GM12892 (cell line): ENCODE measurements around the gene ME3.

Experiments used
- DNase-seq: peaks from one replicate; pipeline ENCODE4 v3.0.0; 2011; ENCODE audit not compliant: insufficient read length
- FAIRE-seq: peaks from 2 replicates; lab custom pipeline; 2011; peaks lifted over from hg19 to GRCh38; lab: Jason Lieb, UNC
- POLR2A ChIP-seq: IDR thresholded peaks from 2 replicates; pipeline ENCODE4 v1.6.1; 2011; ENCODE audit warnings: low read depth, low read length, control low read depth
- POLR2AphosphoS5 ChIP-seq: IDR thresholded peaks from 2 replicates; pipeline ENCODE4 v1.6.1; 2011; ENCODE audit warnings: low read depth, low read length, control low read depth
- TAF1 ChIP-seq: IDR thresholded peaks from 2 replicates; pipeline ENCODE4 v1.6.1; 2011; ENCODE audit warnings: low read depth, mild to moderate bottlenecking, control low read depth, low read length, borderline replicate concordance

Gene ME3

DNA sequence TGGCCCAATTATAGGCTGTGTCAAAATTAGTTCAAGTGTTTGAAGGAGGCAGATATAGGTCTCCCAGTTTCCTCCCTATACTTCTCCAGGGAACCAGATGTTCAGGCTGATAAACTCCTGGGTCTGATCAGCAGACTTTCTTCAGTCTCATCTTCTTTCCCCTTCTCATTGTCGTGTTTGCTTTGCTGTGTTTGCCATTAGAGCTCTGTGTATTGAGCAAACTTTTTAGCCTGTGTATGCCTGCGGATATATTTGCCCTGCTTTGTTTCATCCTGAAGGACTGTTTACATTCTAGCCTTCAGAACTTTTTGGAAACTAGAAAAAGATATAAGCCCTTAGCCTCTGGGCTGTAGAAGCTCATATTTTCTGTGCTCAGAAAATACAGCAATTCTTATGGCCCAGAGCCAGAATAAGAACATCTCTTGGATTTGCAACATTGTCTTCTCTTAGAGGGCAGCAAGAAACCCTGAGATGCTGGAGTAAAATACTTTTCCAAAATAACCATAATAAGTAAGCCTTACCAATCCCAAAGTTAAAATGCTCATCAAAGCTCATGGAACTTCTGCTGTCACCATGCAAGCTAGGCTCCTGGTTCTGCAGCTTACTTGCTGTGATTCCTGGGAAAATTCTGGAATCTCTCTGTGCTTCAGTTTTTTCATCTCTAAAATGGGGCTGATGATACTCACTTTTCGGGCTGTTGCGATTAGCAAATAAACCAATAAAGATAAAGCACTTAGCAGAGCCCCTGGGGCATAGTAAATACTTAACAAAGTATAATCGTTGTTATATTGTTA, 34.1 kb upstream of the ME3 start:
- no peak for TF ChIP-seq POLR2AphosphoS5
- TF ChIP-seq POLR2A, result no peak
- no peak for TF ChIP-seq TAF1
- DNase-seq, result no peak
- no peak for FAIRE-seq

DNA sequence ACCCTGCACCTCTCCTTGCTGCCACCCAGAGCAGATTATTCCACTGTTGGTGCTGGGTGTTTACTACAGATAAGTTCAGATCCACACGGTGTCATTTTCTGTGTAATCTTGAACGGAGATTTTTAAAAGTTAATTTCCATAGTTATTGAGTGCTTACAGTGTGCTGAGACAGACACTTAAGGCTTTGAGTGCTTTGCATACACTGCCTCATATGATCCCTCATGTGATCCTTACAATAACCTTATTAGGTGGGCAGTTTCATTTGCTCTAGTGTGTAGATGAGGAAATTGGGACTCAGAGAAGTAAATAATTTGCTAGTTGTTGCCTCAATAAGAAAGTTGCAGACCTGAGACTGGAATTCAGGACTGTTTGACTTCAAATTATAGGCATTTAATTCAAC, 32.3 kb upstream of the ME3 start:
- no peak for DNase-seq
- no peak for FAIRE-seq

DNA sequence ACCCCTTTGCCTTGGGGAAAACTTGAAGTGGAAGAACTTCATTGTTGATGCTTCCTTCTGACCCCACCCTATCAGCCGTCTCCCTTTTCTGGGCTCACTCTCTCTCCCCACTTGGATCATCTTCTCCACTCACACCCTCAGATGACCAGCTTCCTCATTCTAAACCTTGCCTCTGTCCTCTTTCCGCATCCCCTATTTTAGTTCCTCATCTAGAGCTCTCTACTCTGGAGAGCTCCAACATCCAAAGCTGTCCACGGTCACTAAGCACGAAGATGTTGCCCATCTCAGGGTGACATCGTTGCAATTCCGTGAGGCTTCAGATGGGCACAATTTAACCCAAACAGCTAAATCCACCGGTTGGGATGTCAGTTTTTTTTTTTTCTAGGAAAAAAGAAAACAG, 31.6 kb upstream of the ME3 start:
- no peak for DNase-seq
- TF ChIP-seq POLR2AphosphoS5, result no peak
- no peak for TF ChIP-seq POLR2A
- TF ChIP-seq TAF1, result no peak
- no peak for FAIRE-seq

More for the DNA sequence above, 32.3 kb upstream of the ME3 start:
- TF ChIP-seq POLR2A (no peak), POLR2AphosphoS5 (no peak), TAF1 (no peak)

DNA sequence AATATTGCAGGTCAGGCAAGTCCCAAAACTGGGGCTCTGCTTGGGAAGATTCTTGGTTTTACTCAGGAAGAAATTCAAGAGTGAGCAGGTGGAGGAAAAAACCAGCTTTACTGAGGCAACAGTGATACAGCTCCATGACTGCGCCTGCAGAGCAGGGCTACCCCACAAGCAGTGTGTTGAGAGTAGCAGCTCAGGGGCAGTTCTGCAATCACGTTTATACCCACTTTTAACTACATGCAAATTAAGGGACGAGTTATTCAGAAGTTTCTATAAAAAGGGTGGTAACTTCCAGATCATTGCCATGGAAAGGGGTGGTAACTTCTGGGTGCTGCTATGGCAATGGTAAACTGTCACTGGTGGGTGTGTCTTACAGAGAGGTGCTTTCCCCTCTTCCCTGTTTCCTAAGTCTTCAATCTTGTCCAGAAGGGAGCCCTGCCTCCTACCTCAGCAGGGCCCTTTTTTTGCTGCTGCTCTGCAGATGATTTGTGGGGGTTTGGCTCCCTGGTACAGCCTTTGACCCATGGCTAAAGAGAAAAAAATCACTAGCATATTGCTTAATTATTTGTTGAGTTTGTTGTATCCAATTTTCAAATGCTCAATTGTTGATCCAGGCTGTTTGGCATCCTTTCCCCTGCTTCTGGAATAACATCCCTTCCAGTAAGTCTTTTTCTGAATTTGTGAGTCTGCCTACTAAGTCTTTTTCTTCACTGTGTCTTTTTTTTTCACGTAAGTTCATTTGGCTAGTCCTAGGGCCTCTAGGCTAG, 30.0 kb upstream of the ME3 start:
- TF ChIP-seq POLR2AphosphoS5 (no peak), TAF1 (no peak), POLR2A (no peak)
- FAIRE-seq (peak; percentile 33), DNase-seq (no peak)

DNA sequence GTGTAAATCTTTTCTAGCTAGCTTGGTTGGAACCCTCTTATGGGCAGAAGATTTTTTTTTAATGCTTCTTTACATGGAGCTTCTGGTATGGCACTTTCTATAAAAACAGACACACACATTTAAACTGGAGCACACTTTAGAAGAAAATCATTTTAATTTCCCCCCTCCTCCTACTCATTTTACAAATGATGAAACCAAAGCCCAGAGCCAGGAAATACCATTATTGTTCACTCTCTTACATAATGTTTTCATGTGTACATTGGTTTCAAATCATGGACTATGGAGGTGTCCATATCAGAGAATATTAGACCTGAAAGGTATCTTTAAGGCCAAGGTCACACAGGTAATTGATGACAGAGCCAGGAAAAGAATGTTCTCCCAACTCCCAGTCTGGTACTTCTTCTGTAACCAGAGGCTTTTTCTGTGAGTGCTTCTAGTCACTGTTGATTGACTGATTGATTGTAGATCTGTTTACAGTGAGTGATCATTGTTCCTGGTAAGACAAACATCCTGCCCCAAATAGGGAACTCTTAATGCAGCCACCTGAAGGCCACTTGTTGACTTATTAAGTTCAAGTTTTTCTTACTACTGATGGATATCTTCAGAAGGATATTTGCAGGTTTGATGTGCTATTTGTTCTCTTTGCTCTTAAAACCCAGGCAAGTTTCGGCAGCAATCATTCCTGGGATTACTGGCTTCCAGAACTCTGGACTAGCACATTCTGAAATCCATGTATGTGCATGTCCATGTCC, 26.8 kb upstream of the ME3 start:
- no peak for TF ChIP-seq POLR2A
- no peak for TF ChIP-seq POLR2AphosphoS5
- no peak for TF ChIP-seq TAF1
- FAIRE-seq (no peak), DNase-seq (no peak)

DNA sequence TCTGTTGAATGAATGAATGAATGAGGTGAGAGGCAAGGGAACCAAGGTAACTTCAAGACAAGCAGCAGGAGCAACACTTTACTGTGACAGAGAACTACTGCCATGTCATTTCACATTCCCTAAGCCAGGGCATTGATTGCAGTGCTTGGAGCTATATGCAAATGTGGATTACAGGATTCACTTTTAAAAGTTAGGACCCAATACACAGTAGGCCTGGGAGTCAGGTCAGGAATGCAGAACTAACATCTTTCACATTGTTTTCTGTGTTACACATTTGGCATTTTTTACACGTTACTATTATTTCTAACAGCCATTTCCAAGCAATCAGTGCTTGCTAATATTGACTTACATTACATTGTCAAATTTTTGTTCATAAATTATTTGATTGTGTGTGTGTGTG, 26.2 kb upstream of the ME3 start:
- TF ChIP-seq POLR2A (no peak), TAF1 (no peak), POLR2AphosphoS5 (no peak)
- FAIRE-seq (peak; percentile 69), DNase-seq (no peak)

DNA sequence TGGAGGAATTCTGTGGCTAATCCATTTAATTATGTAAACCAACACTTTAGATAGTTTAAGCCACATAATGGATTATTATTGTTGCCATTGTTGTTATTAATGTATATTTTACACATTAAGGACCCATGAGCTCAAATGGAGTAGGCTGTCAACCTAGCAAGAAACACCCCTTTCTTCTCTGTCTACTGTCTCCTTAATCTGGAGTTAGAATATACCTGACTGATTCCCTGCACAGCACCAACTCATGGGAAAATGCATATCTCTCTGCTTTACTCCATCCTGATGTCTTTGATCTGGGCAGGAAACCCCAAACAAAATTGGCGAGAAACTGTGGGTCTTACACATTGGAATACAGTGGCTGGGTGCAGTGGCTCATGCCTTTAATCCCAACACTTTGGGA, 24.0 kb upstream of the ME3 start:
- no peak for FAIRE-seq
- no peak for TF ChIP-seq POLR2AphosphoS5
- no peak for TF ChIP-seq POLR2A
- TF ChIP-seq TAF1, result no peak
- no peak for DNase-seq

DNA sequence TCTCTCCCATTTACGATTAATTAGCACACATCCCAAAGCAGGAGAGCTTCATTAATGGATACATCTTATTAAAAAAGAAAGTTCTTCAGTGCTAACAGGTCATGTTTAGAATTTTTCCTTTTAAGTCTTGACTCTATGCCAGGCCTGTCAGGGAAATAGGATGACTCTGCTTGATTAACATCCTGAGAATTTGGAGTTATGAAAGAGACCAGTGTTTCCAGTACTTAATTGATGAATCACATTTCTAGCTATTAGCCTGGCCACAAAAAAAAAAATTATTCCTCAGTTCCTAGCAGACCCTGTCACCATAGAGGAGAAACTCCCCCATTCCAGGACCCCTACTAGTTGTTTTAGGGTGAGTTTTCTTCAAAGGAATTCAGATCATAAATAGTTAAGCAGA, 23.6 kb upstream of the ME3 start:
- no peak for DNase-seq
- TF ChIP-seq POLR2AphosphoS5 (no peak), POLR2A (no peak), TAF1 (no peak)
- FAIRE-seq, result no peak

DNA sequence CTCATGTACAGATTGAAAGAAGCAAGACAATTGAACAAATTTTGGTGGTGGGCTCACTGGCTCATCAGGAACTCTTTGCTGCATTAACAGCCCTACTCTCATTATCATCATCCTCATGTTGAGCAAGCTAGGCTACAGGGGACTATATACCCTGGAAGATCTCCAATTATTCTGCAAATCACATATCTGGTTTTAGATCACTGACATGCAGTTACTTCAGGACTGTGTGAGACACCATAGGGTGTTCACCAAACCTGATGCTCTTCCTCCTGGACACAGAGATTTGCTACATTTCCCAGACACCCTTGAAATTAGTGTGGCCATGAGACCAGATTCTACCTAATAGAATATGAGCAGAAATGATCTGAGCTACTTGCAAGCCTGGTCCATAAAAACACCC, 23.0 kb upstream of the ME3 start:
- no peak for TF ChIP-seq POLR2A
- TF ChIP-seq TAF1, result no peak
- TF ChIP-seq POLR2AphosphoS5, result no peak
- FAIRE-seq, result no peak
- DNase-seq, result no peak

DNA sequence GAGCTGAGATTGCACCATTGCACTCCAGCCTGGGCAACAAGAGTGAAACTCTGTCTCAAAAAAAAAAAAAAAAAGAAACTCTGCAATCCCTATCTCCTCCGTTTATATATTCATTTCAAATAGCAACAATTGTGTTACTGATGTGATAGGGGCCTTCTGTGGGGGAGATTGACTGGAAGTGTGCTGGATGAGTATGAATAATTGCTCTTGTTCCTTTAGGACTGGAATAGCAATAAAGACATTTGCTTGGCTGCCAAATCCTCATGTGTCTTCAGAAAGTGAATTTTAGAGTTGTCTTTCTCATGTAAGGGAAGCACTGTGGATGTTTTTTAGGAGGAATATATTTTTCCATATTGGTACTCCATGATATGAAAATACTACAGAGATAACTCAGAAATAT, 21.1 kb upstream of the ME3 start:
- no peak for TF ChIP-seq POLR2A
- TF ChIP-seq TAF1, result no peak
- no peak for TF ChIP-seq POLR2AphosphoS5
- FAIRE-seq (no peak), DNase-seq (no peak)

DNA sequence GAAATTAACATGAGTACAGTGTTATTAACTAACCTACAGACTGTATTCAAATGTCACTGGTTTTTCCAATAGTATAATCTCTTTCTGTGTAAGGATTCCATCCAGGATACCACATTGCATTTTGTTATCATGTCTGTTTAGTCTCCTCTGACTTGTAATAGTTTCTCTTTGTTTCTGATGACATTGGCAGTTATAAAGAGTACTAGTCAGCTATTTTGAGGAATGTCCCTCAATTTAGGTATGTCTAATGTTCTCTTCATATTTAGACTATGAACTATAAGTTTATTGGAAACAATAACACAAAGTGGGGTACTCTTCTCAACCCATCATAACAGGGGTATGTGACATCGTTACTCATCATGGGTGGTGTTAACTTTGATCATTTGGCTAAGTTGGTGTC, 20.3 kb upstream of the ME3 start:
- FAIRE-seq (peak; percentile 56), DNase-seq (no peak)
- TF ChIP-seq POLR2A, result no peak
- no peak for TF ChIP-seq POLR2AphosphoS5
- TF ChIP-seq TAF1, result no peak

DNA sequence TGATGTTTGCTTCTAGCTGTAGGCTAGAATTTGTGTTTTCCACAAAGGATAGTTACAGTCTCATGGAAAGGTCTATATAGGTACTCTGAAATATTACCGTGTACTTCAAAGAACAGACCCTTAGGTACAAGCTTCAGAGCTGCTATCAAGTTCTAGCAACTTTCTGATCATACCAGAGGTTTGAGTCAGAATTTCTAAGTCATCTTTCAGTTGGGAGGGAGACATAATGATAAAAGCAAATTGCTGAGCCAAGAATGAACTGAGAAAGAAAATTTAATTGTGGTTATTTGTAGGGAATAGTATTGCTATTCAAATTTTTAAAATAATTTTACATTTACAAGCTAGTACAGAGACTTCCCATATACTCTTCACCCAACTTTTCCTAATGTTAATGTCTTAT, 19.9 kb upstream of the ME3 start:
- FAIRE-seq (peak; percentile 33), DNase-seq (no peak)
- no peak for TF ChIP-seq TAF1
- no peak for TF ChIP-seq POLR2AphosphoS5
